SKM-1 treated with dmso at 0.1 percent for 144 hours (cell line): ENCODE data around the gene ATP6V0A1.
"Not testable (repeated sequence)": the region's sequence is repeated elsewhere in the genome, so short reads cannot be mapped to it uniquely, and the experiment has no call there.

Experiments used
- DNase-seq: peaks from one replicate; lab custom pipeline; 2025; ENCODE audit not compliant: unreplicated experiment; lab: John Stamatoyannopoulos, UW

ATP6V0A1 gene

GRCh38 chr17:42555961-42556617, 97.4 kb downstream of the ATP6V0A1 start:
- DNase-seq, result not testable (repeated sequence)

DNA sequence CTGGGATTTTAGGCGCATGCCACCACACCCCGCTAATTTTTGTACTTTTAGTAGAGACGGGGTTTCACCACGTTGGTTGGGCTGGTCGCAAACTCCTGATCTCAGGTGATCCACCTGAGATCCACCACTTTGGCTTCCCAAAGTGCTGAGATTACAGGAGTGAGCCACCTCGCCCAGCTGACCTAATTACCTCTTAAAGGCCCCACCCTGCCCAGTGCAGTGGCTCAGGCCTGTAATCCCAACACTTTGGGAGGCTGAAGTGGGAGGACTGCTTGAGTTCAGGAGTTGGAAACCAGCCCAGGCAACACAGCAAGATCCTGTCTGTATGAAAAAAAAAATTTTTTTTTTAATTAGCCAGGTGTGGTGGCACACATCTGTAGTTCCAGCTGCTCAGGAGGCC, 100.4 kb downstream of the ATP6V0A1 start:
- no peak for DNase-seq

GRCh38 chr17:42560246-42560645, 101.6 kb downstream of the ATP6V0A1 start:
- no peak for DNase-seq

DNA sequence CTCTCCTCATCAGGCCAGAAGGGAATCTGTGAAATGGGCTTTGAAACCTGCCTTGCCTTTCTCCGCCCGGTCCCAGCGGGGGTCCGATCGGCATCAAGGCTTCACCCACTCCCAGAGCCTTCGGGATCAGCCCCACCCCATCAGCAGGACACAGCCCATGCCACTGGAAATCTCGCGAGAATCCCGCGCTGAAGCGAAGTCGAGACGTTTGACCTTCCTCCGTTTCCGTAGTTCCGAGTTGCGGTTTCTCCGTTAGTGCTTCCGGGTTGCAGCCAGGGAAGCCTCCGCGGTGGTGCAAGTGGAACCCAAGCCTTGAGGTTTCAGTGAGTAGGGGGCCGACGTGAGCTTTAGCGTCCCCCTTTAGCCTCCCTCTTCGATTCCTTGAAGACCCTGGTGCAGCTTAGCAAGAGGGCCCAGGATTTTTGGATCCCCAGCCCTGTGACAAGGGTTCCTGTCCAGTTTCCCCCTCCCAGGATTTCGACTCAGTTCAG, 103.3 kb downstream of the ATP6V0A1 start, which contains the start of gene COASY:
COASY (plus strand) TSS at position 252 of the 491 bp plus-strand sequence. CDS start 475 bp downstream, outside the sequence.
- DNase-seq, result peak; percentile 93

DNA sequence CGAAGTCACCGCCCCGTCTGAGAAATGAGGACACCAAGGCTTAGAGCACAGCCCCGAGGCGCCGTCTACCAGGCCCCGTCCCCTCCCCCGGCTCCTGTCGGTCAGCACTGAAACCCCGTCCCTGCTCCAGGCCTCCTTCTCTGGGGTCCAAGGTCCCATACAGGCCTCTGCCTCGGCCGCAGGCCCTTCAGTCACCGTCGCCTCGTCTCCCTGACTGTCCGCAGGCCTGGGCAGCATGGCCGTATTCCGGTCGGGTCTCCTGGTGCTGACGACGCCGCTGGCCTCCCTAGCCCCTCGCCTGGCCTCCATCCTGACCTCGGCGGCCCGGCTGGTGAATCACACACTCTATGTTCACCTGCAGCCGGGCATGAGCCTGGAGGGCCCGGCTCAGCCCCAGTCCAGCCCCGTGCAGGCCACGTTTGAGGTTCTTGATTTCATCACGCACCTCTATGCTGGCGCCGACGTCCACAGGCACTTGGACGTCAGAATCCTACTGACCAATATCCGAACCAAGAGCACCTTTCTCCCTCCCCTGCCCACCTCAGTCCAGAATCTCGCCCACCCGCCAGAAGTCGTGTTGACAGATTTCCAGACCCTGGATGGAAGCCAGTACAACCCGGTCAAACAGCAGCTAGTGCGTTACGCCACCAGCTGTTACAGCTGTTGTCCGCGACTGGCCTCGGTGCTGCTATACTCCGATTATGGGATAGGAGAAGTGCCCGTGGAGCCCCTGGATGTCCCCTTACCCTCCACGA, 103.9 kb downstream of the ATP6V0A1 start:
- DNase-seq, result no peak

DNA sequence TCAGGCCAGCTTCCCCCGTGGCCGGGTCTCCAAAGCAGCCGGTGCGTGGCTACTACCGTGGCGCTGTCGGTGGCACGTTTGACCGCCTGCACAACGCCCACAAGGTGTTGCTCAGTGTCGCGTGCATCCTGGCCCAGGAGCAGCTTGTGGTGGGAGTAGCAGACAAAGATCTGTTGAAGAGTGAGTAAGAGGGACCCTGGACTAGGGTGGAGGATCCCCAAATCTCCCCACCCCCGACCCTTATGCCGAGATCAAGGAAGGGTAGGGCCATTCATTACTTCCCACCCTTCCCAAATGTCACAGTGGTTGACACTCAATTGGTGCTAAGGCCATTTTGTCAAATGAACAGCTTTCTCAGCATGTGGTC, 104.4 kb downstream of the ATP6V0A1 start:
- DNase-seq, result no peak

DNA sequence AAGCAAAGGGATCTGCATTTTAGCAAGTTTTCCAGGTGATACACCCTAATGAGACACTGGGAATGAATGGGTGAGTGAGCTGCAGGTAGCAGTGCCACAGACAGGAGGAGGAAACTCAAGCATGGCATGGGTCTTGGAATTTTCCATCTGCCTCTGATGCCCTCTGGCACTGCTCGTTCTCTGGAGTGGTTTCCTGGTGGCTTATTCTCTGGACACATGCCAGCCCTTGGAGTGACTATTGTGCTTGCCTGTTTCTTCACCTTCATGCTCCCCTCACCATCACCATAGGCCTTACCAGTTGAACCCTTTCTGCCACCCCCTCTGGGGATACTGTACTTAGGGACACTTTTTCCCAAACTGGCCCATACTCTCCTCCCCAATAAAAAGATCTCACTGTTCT, 104.9 kb downstream of the ATP6V0A1 start:
- no peak for DNase-seq

GRCh38 chr17:42563950-42564349, 105.3 kb downstream of the ATP6V0A1 start:
- DNase-seq, result no peak

- no peak for DNase-seq
These were observed 106.3 kb downstream of the ATP6V0A1 start for GRCh38 chr17:42564815-42565522.

DNA sequence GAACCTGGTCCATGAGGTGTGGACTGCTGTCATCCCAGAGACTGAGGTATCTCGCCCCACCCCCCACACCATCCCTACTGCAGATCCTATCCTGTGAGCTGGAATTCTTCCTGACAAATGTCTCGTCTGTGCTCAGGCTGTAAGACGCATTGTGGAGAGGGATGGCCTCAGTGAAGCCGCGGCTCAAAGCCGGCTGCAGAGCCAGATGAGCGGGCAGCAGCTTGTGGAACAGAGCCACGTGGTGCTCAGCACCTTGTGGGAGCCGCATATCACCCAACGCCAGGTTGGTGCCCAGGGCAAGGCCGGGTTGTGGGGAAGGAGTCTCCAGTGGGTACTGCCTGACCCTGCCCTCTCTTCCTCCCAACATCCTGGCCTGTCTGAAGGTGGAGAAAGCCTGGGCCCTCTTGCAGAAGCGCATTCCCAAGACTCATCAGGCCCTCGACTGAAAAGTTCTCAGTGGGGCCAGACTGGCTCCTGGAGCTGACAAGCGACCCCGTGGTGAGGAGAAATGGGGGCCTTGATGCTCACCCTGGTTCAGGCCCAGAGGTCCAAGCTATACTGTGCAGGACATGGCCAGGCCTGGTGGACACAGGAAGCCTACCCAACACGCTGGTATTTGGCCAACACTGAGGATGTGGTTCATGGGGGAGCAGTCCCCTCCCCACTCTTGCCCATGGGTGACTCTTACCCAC, 107.0 kb downstream of the ATP6V0A1 start:
- no peak for DNase-seq

DNA sequence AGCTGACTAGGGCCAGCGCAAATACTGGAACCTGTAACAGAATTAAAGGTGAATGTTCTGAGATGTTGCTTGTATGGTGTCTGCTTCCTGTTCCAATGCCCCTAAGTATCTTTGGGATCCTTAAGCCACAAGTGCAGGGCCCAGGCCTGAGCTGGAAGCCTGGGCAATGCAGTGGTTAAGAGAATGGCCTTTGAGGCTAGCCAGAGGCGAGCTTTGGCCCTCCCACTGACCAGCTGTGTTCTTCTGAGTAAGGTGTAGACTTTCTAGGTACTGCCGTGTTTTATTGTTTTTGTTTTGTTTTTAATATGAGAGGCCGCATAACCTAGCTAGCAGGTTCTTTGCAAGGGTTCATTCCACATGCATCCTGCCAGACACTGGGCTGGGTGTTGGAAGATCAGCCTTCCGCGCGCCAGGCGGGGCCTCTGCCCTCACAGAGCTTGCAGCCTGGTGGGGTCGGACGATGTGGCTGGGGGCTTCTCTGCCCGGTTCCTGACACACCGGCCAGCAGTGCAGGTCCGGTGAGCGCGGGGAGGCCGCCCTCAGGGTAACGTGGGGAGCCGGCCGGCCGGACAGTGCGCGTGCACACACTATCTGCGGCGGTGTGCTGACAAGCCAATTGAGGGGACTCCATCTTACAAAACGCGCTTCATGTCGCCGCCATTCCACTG, 107.7 kb downstream of the ATP6V0A1 start:
- no peak for DNase-seq

DNA sequence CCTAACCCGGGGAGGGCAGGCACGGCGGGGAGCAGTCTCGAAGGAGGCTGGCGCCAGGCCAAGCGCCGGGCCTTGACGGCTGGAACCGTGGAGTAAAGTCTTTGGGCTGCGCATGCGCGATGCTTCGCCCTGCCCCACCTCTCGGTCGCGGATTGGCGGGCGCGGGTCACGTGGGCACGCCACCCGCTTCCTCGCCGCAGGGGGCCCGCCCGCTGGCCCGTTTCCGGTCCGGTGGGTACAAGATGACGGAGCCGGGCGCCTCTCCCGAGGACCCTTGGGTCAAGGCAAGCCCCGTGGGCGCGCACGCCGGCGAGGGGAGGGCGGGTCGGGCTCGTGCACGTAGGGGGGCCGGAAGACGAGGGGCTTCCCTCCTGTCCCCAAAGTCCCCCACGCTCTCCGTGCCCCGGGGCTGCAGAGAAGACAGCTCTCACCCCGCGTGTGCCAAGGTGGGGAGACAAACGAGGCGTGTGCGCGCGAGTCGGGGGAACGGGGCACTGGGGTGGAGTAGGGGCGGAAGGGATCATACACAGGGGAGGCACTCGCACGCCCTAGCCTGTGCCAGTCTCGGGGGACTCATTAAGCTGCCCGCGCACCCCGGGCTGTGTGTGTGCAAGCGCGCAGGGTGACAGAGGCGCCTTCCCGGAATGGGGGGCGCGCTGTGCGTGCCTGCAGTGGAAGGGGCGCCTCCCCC, 108.3 kb downstream of the ATP6V0A1 start, which contains the start of gene MLX:
MLX (plus strand) TSS at position 218 of the 691 bp plus-strand sequence; CDS start at position 243, 25 bp downstream.
- peak; percentile 88 for DNase-seq

GRCh38 chr17:42568341-42569111, 109.8 kb downstream of the ATP6V0A1 start:
- no peak for DNase-seq

GRCh38 chr17:42571435-42572225, 113.0 kb downstream of the ATP6V0A1 start:
- DNase-seq, result no peak
